GM12878 (cell line): Measurements from ENCODE around the gene JKAMP. TPM values are rescaled to one million over a fixed set of nuclear protein-coding genes. Genes with fewer than 3 reads are reported as not detected.

ENCODE experiments used
- ATAC-seq: fragments of 200-7000 bp; cut with Tn5 transposase; 3 replicates; pipeline ENCODE4 v1.9.1; 2020; ENCODE audit warnings: mild to moderate bottlenecking, moderate library complexity
- BruUV-seq: library from RNA; stranded (reverse); fragments of 400-500 nt; replicated peaks from 2 replicates; lab custom pipeline; 2021; lab: Mats Ljungman, UMichigan
- CTCF ChIA-PET: fragments of 300-600 bp; sonication (Branson Sonifier 250); formaldehyde crosslinking; extraction: SDS; loops from one replicate; lab custom pipeline; 2021; ENCODE audit warnings: inconsistent platforms; lab: Yijun Ruan, JAX
- POLR2A ChIA-PET: fragments of 350-600 bp; formaldehyde crosslinking; extraction: SDS; loops from one replicate; lab custom pipeline; 2021; ENCODE audit warnings: inconsistent platforms; lab: Charles Lee
- RAD21 ChIA-PET: fragments of 300-600 bp; sonication (Branson Sonifier 250); formaldehyde crosslinking; loops from one replicate; lab custom pipeline; 2023; ENCODE audit warnings: antibody characterized with exemption; ENCODE audit not compliant: unreplicated experiment; lab: Charles Lee
- SMC1A ChIA-PET: fragments of 300-600 bp; sonication (Branson Sonifier 250); formaldehyde crosslinking; loops from one replicate; lab custom pipeline; 2023; ENCODE audit not compliant: unreplicated experiment, uncharacterized antibody; lab: Charles Lee
- DNase-seq: peaks from one replicate; pipeline ENCODE4 v3.0.0-alpha.2; 2011; ENCODE audit warnings: low read depth, low spot score
- FAIRE-seq: peaks from 3 replicates; lab custom pipeline; 2011; peaks lifted over from hg19 to GRCh38; lab: Jason Lieb, UNC
- H2AFZ ChIP-seq: 2 replicates; pipeline ENCODE4 v1.6.0; 2011; ENCODE audit warnings: low read depth, low read length, control low read depth; ENCODE audit not compliant: control insufficient read depth
- H3K27ac ChIP-seq: 2 replicates; pipeline ENCODE4 v1.5.1; 2011; ENCODE audit warnings: control low read depth; ENCODE audit not compliant: control insufficient read depth, insufficient read depth
- H3K27me3 ChIP-seq, 2 experiments: replicated peaks in 1 of 2; 2 replicates each; pipeline versions ENCODE4 v1.6.0 to v1.6.1; 2011; ENCODE audit warnings: low read length in 1 of 2; ENCODE audit not compliant: control insufficient read depth in 2 of 2, insufficient read depth in 2 of 2
- H3K36me3 ChIP-seq, 2 experiments: 2 replicates each; pipeline ENCODE4 v1.5.1; 2011; ENCODE audit warnings: low read length in 1 of 2; ENCODE audit not compliant: control insufficient read depth in 2 of 2, insufficient read depth in 2 of 2
- H3K4me1 ChIP-seq: 2 replicates; pipeline ENCODE4 v1.6.1; 2011; ENCODE audit warnings: mild to moderate bottlenecking, low read length, moderate library complexity, mixed read lengths; ENCODE audit not compliant: control insufficient read depth, insufficient read depth
- H3K4me2 ChIP-seq: 2 replicates; pipeline ENCODE4 v1.6.0; 2011; ENCODE audit warnings: control low read depth; ENCODE audit not compliant: control insufficient read depth, insufficient read depth
- H3K4me3 ChIP-seq: fragments of 200-600 bp; sonication (generic); 2 replicates; pipeline ENCODE4 v1.5.1; 2016
- H3K79me2 ChIP-seq: 2 replicates; pipeline ENCODE4 v1.6.0; 2011; ENCODE audit warnings: low read length; ENCODE audit not compliant: control insufficient read depth, insufficient read depth
- H3K9ac ChIP-seq: 2 replicates; pipeline ENCODE4 v1.8.0; 2011; ENCODE audit warnings: low read length, control low read depth, mixed read lengths; ENCODE audit not compliant: control insufficient read depth, insufficient read depth
- H3K9me3 ChIP-seq: replicated peaks from 3 replicates; pipeline ENCODE4 v1.5.1; 2011; ENCODE audit warnings: mild to moderate bottlenecking, low read length; ENCODE audit not compliant: control insufficient read depth, insufficient read depth
- H4K20me1 ChIP-seq: 2 replicates; pipeline ENCODE4 v1.6.0; 2011; ENCODE audit not compliant: control insufficient read depth, insufficient read depth
- BCL11A ChIP-seq: IDR thresholded peaks from 2 replicates; pipeline ENCODE4 v1.6.1; 2011; ENCODE audit warnings: low read depth, low read length
- BRCA1 ChIP-seq: IDR thresholded peaks from 2 replicates; pipeline ENCODE4 v1.6.1; 2011; ENCODE audit warnings: low read depth, low read length, improper control_type of control experiment
- CBX3 ChIP-seq: fragments of 200-600 bp; sonication (generic); IDR thresholded peaks from 2 replicates; pipeline ENCODE4 v1.6.1; 2016; ENCODE audit warnings: low read depth, borderline replicate concordance
- CBX5 ChIP-seq: sonication (generic); IDR thresholded peaks from 2 replicates; pipeline ENCODE4 v1.6.1; 2016; ENCODE audit warnings: low read depth, moderate library complexity, mild to moderate bottlenecking, inconsistent platforms
- CREB1 ChIP-seq: IDR thresholded peaks from 2 replicates; pipeline ENCODE4 v1.6.1; 2012; ENCODE audit warnings: low read depth, mild to moderate bottlenecking, inconsistent platforms
- ELK1 ChIP-seq: IDR thresholded peaks from 2 replicates; pipeline ENCODE4 v1.6.1; 2012; ENCODE audit warnings: low read depth, low read length, improper control_type of control experiment
- GATAD2B ChIP-seq: fragments of 450-650 bp; conservative IDR thresholded peaks from 2 replicates; pipeline ENCODE4 v1.6.1; 2017; ENCODE audit warnings: low read depth, mild to moderate bottlenecking, moderate library complexity
- HDGF ChIP-seq: fragments of 450-650 bp; IDR thresholded peaks from 2 replicates; pipeline ENCODE4 v1.6.1; 2016; ENCODE audit warnings: antibody characterized with exemption
- IKZF1 ChIP-seq: fragments of 450-650 bp; conservative IDR thresholded peaks from 2 replicates; pipeline ENCODE4 v1.6.1; 2017; ENCODE audit warnings: antibody characterized with exemption, mild to moderate bottlenecking
- IKZF2 ChIP-seq, 2 experiments: fragments of 450-650 bp; IDR thresholded peaks; 2 replicates each; pipeline ENCODE4 v1.6.1; 2017; ENCODE audit warnings: mild to moderate bottlenecking in 2 of 2, moderate library complexity in 2 of 2
- JUNB ChIP-seq: IDR thresholded peaks from 2 replicates; pipeline ENCODE4 v1.6.1; 2016; ENCODE audit warnings: antibody characterized with exemption, mild to moderate bottlenecking
- MYB ChIP-seq: fragments of 150-350 bp; IDR thresholded peaks from 2 replicates; pipeline ENCODE4 v1.6.1; 2014; ENCODE audit warnings: mild to moderate bottlenecking, low read depth, low read length, borderline replicate concordance
- RELA ChIP-seq: fragments of 450-650 bp; IDR thresholded peaks from 2 replicates; pipeline ENCODE4 v1.8.0; 2014; ENCODE audit warnings: borderline replicate concordance; ENCODE audit not compliant: partially characterized antibody
- SPI1 ChIP-seq: IDR thresholded peaks from 2 replicates; pipeline ENCODE4 v1.6.1; 2011; ENCODE audit warnings: low read depth, mild to moderate bottlenecking, low read length, moderate library complexity, borderline replicate concordance; ENCODE audit not compliant: insufficient read depth
- TAF1 ChIP-seq: IDR thresholded peaks from 2 replicates; pipeline ENCODE4 v1.6.1; 2011; ENCODE audit warnings: mild to moderate bottlenecking, low read depth, low read length, borderline replicate concordance
- WRNIP1 ChIP-seq: IDR thresholded peaks from 2 replicates; pipeline ENCODE4 v1.6.1; 2011; ENCODE audit warnings: low read depth, low read length, improper control_type of control experiment, borderline replicate concordance
- in situ Hi-C: fragments of 300-500 bp; cut with MboI; formaldehyde crosslinking; loops from 9 replicates; pipeline ENCODE4 v1.14.3; 2018; ENCODE audit warnings: mixed read lengths
- intact Hi-C: fragments of 100-400 bp; cut with micrococcal nuclease; formaldehyde crosslinking; loops from one replicate; pipeline ENCODE4 v1.14.2; 2022; ENCODE audit not compliant: unreplicated experiment
- polyA plus RNA-seq, 11 experiments: library from polyadenylated mRNA; depleted of rRNA in 4 of 11; unstranded in 6 of 11; stranded (reverse) in 5 of 11; fragments of >200 nt; fragmentation: Nextera tagmentation in 4 of 11; fragmentation: Illumina TruSeq in 1 of 11; extraction: Ambion mirVana in 4 of 11; extraction: Trizol in 1 of 11; gene quantifications; 1 replicate in 1 of 11; 2 replicates in 10 of 11; pipeline versions ENCODE4 v1.2.1 to v1.2.3, GENCODE V29; 2011 to 2016; ENCODE audit warnings: inconsistent platforms in 2 of 11, missing spikeins in 2 of 11, low read depth in 1 of 11
- total RNA-seq, 4 experiments: library from RNA; depleted of rRNA in 3 of 4; stranded (reverse); fragments of >200 nt in 3 of 4; fragmentation: Illumina TruSeq in 1 of 4; extraction: Trizol in 1 of 4; gene quantifications; 2 replicates each; pipeline versions ENCODE4 v1.2.1 to v1.2.3, GENCODE V29; 2013 to 2021
- TF ChIP-seq, protein P1 (sequence below): fragments of 450-650 bp; formaldehyde crosslinking; IDR thresholded peaks from 2 replicates; pipeline ENCODE4 v1.4.0; 2020; ENCODE audit warnings: mild to moderate bottlenecking, moderate library complexity

JKAMP gene
- total and polyA plus RNA-seq, 10 of the 15 experiments (the other 5 are each of a cell fraction or from before 2014, with no cell fraction given): 18.2 to 129 (median 46.6) TPM

DNA sequence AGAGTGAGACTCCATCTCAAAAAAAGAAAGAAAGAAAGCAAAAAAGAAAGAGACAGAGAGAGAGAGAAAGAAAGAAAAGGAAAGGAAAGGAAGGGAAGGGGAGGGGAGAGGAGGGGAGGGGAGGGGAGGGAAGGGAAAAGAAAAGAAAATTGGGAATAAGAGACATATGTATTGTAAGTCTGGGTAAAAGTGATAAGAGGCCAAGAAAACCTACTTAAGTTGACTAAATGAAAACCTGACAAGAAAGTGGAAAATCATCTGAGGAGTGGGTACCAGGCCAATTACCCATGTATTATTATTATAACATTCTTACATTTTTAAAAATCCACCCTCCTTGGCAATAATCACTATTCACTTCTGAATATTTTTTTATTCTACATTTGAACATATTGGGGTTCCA is 46.0 kb downstream of the JKAMP start:
- no peaks in the 10 kb centered on the region; a peak in 2 of 4 replicates for H3K27me3 ChIP-seq
- no TSS peak for BruUV-seq
- H3K9ac ChIP-seq: no peak overlapping the region
- H3K4me3 ChIP-seq: no peak overlapping the region
- H3K27ac ChIP-seq: no peak overlapping the region
- ChIA-PET CTCF (no interaction called here), POLR2A (no interaction called here), RAD21 (no interaction called here), SMC1A (no interaction called here)
- no peaks in the 10 kb centered on the region for H3K79me2 ChIP-seq
- in situ Hi-C loops (no loop called here), intact Hi-C loops (no loop called here)
- no peak overlapping the region for H2AFZ ChIP-seq
- no peak overlapping the region for H3K4me2 ChIP-seq
- FAIRE-seq (no peak), DNase-seq (no peak), ATAC-seq (no peak)
- no peaks in the 10 kb centered on the region for H3K9me3 ChIP-seq
- H4K20me1 ChIP-seq: no peaks in the 10 kb centered on the region
- no peaks in the 10 kb centered on the region for H3K36me3 ChIP-seq
- H3K4me1 ChIP-seq: no peaks in the 10 kb centered on the region
- TF ChIP-seq RELA (no peak), JUNB (no peak), WRNIP1 (no peak), MYB (no peak), SPI1 (no peak), CREB1 (no peak), IKZF2 (IDR thresholded peaks at IDR 0.05) (no peak), GATAD2B (no peak), BCL11A (no peak), BRCA1 (no peak), CBX5 (no peak), CBX3 (no peak), ELK1 (no peak), TAF1 (no peak), IKZF1 (no peak), HDGF (no peak)
- TF ChIP-seq, protein P1, sequence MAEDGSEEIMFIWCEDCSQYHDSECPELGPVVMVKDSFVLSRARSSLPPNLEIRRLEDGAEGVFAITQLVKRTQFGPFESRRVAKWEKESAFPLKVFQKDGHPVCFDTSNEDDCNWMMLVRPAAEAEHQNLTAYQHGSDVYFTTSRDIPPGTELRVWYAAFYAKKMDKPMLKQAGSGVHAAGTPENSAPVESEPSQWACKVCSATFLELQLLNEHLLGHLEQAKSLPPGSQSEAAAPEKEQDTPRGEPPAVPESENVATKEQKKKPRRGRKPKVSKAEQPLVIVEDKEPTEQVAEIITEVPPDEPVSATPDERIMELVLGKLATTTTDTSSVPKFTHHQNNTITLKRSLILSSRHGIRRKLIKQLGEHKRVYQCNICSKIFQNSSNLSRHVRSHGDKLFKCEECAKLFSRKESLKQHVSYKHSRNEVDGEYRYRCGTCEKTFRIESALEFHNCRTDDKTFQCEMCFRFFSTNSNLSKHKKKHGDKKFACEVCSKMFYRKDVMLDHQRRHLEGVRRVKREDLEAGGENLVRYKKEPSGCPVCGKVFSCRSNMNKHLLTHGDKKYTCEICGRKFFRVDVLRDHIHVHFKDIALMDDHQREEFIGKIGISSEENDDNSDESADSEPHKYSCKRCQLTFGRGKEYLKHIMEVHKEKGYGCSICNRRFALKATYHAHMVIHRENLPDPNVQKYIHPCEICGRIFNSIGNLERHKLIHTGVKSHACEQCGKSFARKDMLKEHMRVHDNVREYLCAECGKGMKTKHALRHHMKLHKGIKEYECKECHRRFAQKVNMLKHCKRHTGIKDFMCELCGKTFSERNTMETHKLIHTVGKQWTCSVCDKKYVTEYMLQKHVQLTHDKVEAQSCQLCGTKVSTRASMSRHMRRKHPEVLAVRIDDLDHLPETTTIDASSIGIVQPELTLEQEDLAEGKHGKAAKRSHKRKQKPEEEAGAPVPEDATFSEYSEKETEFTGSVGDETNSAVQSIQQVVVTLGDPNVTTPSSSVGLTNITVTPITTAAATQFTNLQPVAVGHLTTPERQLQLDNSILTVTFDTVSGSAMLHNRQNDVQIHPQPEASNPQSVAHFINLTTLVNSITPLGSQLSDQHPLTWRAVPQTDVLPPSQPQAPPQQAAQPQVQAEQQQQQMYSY (CRISPR knock-in tag): no peak
